GM19193 (cell line): ENCODE measurements around the gene C10orf88.

Experiments
- POLR2A ChIP-seq: IDR thresholded peaks from 4 replicates; pipeline ENCODE4 v1.6.1; 2011; ENCODE audit not compliant: insufficient read depth, insufficient read length; ENCODE audit errors: extremely low read depth

C10orf88 gene

GRCh38 chr10:122915700-122916099 lies 38.3 kb downstream of the C10orf88 start:
- TF ChIP-seq POLR2A = no peak

- no peak for TF ChIP-seq POLR2A
Observed at GRCh38 chr10:122911889-122912484, 42.0 kb downstream of the C10orf88 start.

GRCh38 chr10:122910310-122910709 lies 43.7 kb downstream of the C10orf88 start, which contains the start of gene FAM24A:
Gene FAM24A, plus strand, starts transcription at chr10:122910610. Its CDS starts 1,025 bp downstream, at chr10:122911635.
- no peak for TF ChIP-seq POLR2A

GRCh38 chr10:122894261-122894944 lies 59.6 kb downstream of the C10orf88 start:
- no peak for TF ChIP-seq POLR2A

- TF ChIP-seq POLR2A = no peak
Observed at GRCh38 chr10:122884166-122884565, 69.9 kb downstream of the C10orf88 start.

GRCh38 chr10:122882766-122883165 lies 71.3 kb downstream of the C10orf88 start:
- TF ChIP-seq POLR2A = no peak
